B cell (primary cell): ENCODE results near the gene PIGA. TPM values are rescaled to one million over a fixed set of nuclear protein-coding genes. Genes with fewer than 3 reads are reported as not detected.

Source experiments
- ATAC-seq: fragments of 200-7000 bp; cut with Tn5 transposase; one replicate; pipeline ENCODE4 v1.10.0; 2021; ENCODE audit warnings: low read depth, mild to moderate bottlenecking, moderate number of reproducible peaks, moderate library complexity
- CTCF ChIA-PET: fragments of 350-600 bp; sonication (Branson Sonifier 250); formaldehyde crosslinking; loops from one replicate; lab custom pipeline; 2021; ENCODE audit warnings: antibody characterized with exemption, inconsistent platforms; lab: Charles Lee
- POLR2A ChIA-PET: fragments of 350-600 bp; sonication (Branson Sonifier 250); formaldehyde crosslinking; loops from one replicate; lab custom pipeline; 2021; ENCODE audit warnings: antibody characterized with exemption; lab: Charles Lee
- DNase-seq: peaks from one replicate; pipeline ENCODE4 v3.0.0; 2013
- H2AFZ ChIP-seq: 2 replicates; pipeline ENCODE4 v1.6.1; 2012; ENCODE audit warnings: mild to moderate bottlenecking, low read depth, low read length; ENCODE audit not compliant: insufficient read depth, poor library complexity, severe bottlenecking
- H3K27ac ChIP-seq, 2 donors: 1 replicate in 1 of 2; 2 replicates in 1 of 2; pipeline ENCODE4 v1.5.1; 2012 to 2013; ENCODE audit warnings: low read length in 2 of 2, mild to moderate bottlenecking in 2 of 2, moderate library complexity in 1 of 2
- H3K27me3 ChIP-seq, 4 experiments: fragments of 200-600 bp in 1 of 4; sonication (generic) in 1 of 4; replicated peaks in 1 of 4; 1 replicate in 2 of 4; 2 replicates in 2 of 4; pipeline versions ENCODE4 v1.6.1 to v1.7.0; 2013 to 2016; ENCODE audit warnings: low read length in 3 of 4, mild to moderate bottlenecking in 2 of 4, mixed read lengths in 1 of 4, moderate library complexity in 1 of 4; ENCODE audit not compliant: insufficient read depth in 4 of 4, control insufficient read depth in 3 of 4; ENCODE audit errors: control extremely low read depth in 1 of 4
- H3K36me3 ChIP-seq, 2 experiments: replicated peaks in 1 of 2; 1 replicate in 1 of 2; 2 replicates in 1 of 2; pipeline versions ENCODE4 v1.6.1 to v1.7.1; 2013; ENCODE audit warnings: low read length in 1 of 2; ENCODE audit not compliant: insufficient read depth in 2 of 2, control insufficient read depth in 1 of 2; ENCODE audit errors: control extremely low read depth in 1 of 2, extremely low read depth in 1 of 2
- H3K4me1 ChIP-seq, 2 donors: fragments of 200-600 bp in 1 of 2; sonication (generic) in 1 of 2; 1 replicate in 1 of 2; 2 replicates in 1 of 2; pipeline versions ENCODE4 v1.5.1 to v1.6.1; 2013 to 2017; ENCODE audit warnings: low read length in 2 of 2; ENCODE audit not compliant: control insufficient read depth in 2 of 2, insufficient read depth in 2 of 2
- H3K4me2 ChIP-seq: replicated peaks from 2 replicates; pipeline ENCODE3; 2012; ENCODE audit warnings: mild to moderate bottlenecking, low read depth, low read length; ENCODE audit not compliant: poor library complexity, severe bottlenecking
- H3K4me3 ChIP-seq, 5 experiments: fragments of 200-600 bp in 1 of 5; sonication (generic) in 1 of 5; 1 replicate in 3 of 5; 2 replicates in 2 of 5; pipeline versions ENCODE4 v1.5.1 to v1.7.0; 2011 to 2016; ENCODE audit warnings: low read length in 4 of 5, mild to moderate bottlenecking in 4 of 5, low read depth in 2 of 5, control low read depth in 1 of 5, moderate library complexity in 1 of 5; ENCODE audit not compliant: insufficient read depth in 1 of 5; ENCODE audit errors: control extremely low read depth in 1 of 5, extremely low read depth in 1 of 5
- H3K79me2 ChIP-seq: fragments of 200-600 bp; sonication (generic); one replicate; pipeline ENCODE4 v1.6.0; 2016; ENCODE audit warnings: low read length; ENCODE audit not compliant: control insufficient read depth, insufficient read depth
- H3K9ac ChIP-seq: fragments of 200-600 bp; sonication (generic); 2 replicates; pipeline ENCODE4 v1.6.1; 2017; ENCODE audit warnings: mild to moderate bottlenecking, low read length, moderate library complexity
- H3K9me3 ChIP-seq, 3 donors: one replicate each; pipeline versions ENCODE4 v1.6.1 to v1.7.1; 2013; ENCODE audit warnings: low read length in 2 of 3; ENCODE audit not compliant: control insufficient read depth in 2 of 3, insufficient read depth in 1 of 3; ENCODE audit errors: control extremely low read depth in 1 of 3
- H4K20me1 ChIP-seq: 2 replicates; pipeline ENCODE4 v1.6.0; 2012; ENCODE audit warnings: mild to moderate bottlenecking, low read length; ENCODE audit not compliant: insufficient read depth, control insufficient read depth, poor library complexity, severe bottlenecking
- H3K27ac Mint-ChIP-seq: one replicate; pipeline ENCODE4 v1.8.0; 2021; ENCODE audit warnings: mixed read lengths
- H3K27me3 Mint-ChIP-seq: one replicate; pipeline ENCODE4 v1.8.0; 2021; ENCODE audit warnings: mixed read lengths
- H3K4me1 Mint-ChIP-seq: one replicate; pipeline ENCODE4 v1.8.0; 2021; ENCODE audit warnings: mixed read lengths
- H3K4me3 Mint-ChIP-seq: one replicate; pipeline ENCODE4 v1.8.0; 2021; ENCODE audit warnings: mixed read lengths
- H3K9me3 Mint-ChIP-seq: one replicate; pipeline ENCODE4 v1.8.0; 2022; ENCODE audit warnings: mixed read lengths; ENCODE audit not compliant: insufficient read depth
- EZH2 ChIP-seq: IDR thresholded peaks from 2 replicates; pipeline ENCODE4 v1.6.1; 2012; ENCODE audit warnings: borderline replicate concordance, low read depth, mild to moderate bottlenecking, moderate library complexity, low read length; ENCODE audit not compliant: insufficient read depth, poor library complexity, severe bottlenecking
- WGBS: methylation state at CpG from one replicate; pipeline ENCODE4 v1.1.5; 2013; ENCODE audit warnings: missing lambda C conversion rate; ENCODE audit not compliant: insufficient coverage; 5-methylcytosine and 5-hydroxymethylcytosine counted together
- intact Hi-C: fragments of 100-400 bp; cut with micrococcal nuclease; formaldehyde crosslinking; loops from one replicate; pipeline ENCODE4 v1.10.0; 2022
- polyA plus RNA-seq: library from polyadenylated mRNA; depleted of rRNA; stranded (reverse); fragments of >200 nt; gene quantifications from 2 replicates; pipeline ENCODE4 v1.2.3, GENCODE V29; 2012
- total RNA-seq, 2 donors: library from RNA; stranded (reverse); fragments of 120-200 nt in 1 of 2; gene quantifications; 1 replicate in 1 of 2; 2 replicates in 1 of 2; pipeline versions ENCODE4 v1.2.3 to v1.2.4, GENCODE V29; 2013 to 2022
- TF ChIP-seq, protein P1 (sequence below): fragments of 200-600 bp; IDR thresholded peaks from one replicate; pipeline ENCODE4 v1.8.0; 2022; ENCODE audit warnings: antibody characterized with exemption, mild to moderate bottlenecking

Gene PIGA
- total and polyA plus RNA-seq, 2 donors (not counting 1 experiment from before 2014, with no cell fraction given), result 13.0 to 25.7 TPM

DNA sequence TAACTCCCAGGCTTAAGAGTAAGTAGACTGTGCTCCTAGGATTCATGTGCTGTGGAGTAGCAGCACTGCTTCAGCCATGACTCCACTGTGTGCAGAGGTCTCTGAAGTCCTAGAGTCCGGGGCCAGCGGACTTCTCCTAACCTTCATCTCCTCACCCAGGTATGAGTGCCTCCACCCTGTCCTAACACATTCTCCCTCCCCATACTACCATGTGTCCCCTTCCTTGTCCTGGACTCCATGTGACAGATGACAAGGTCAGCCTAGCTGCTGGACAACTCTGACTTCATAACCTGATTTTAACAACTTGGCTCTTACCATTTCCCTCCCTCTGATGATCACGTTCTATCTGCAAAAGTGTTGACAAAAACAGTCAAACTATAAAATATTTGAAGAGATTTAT lies 36.5 kb downstream of the PIGA start:
- Histone ChIP-seq H3K4me3 (no peak overlapping the region), H3K27me3 (no peaks in the 10 kb centered on the region), H2AFZ (no peak overlapping the region), H4K20me1 (no peaks in the 10 kb centered on the region), H3K36me3 (no peaks in the 10 kb centered on the region), H3K9me3 (no peaks in the 10 kb centered on the region), H3K9ac (no peak overlapping the region), H3K4me2 (no peak overlapping the region), H3K4me1 (no peaks in the 10 kb centered on the region), H3K79me2 (no peaks in the 10 kb centered on the region), H3K27ac (no peak overlapping the region)
- ChIA-PET POLR2A (no interaction called here), CTCF (interaction anchor here (0.8 kb wide), 1 partner anchor 13 kb away, joined by 3 read pairs; no protein-coding TSS in a partner anchor)
- no peak overlapping the region for H3K4me3 Mint-ChIP-seq
- intact Hi-C loops, result no loop called here
- H3K27ac Mint-ChIP-seq, result no peak overlapping the region
- WGBS, result 100% methylated on average over 1 of the region's 3 CpGs
- DNase-seq, result no peak
- TF ChIP-seq EZH2, result no peak
- TF ChIP-seq, protein P1, sequence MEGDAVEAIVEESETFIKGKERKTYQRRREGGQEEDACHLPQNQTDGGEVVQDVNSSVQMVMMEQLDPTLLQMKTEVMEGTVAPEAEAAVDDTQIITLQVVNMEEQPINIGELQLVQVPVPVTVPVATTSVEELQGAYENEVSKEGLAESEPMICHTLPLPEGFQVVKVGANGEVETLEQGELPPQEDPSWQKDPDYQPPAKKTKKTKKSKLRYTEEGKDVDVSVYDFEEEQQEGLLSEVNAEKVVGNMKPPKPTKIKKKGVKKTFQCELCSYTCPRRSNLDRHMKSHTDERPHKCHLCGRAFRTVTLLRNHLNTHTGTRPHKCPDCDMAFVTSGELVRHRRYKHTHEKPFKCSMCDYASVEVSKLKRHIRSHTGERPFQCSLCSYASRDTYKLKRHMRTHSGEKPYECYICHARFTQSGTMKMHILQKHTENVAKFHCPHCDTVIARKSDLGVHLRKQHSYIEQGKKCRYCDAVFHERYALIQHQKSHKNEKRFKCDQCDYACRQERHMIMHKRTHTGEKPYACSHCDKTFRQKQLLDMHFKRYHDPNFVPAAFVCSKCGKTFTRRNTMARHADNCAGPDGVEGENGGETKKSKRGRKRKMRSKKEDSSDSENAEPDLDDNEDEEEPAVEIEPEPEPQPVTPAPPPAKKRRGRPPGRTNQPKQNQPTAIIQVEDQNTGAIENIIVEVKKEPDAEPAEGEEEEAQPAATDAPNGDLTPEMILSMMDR, result no peak
- no peaks in the 10 kb centered on the region for H3K4me1 Mint-ChIP-seq
- no peaks in the 10 kb centered on the region for H3K27me3 Mint-ChIP-seq
- no peak for ATAC-seq
- H3K9me3 Mint-ChIP-seq, result no peaks in the 10 kb centered on the region

DNA sequence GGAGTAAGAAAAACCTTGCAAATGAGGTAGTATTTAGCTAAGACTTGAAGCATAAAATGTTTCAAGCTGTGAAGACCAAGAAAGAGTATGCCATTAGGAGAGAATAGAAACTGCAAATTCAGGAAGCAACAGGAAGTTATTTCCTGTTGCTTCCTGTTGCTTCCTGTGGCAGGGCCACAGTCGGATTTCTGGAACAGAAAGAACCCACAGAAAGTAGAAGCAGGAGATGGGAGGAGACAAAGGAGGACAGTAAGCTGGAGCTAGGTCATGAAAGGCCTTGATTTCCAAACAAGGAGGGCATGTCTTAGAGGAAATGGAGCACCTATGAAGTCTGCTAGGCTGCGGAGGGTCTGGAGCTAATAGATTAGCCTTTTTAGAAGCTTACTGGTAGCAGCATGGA lies 37.1 kb downstream of the PIGA start:
- WGBS, result 100% methylated on average over 1 of the region's 2 CpGs
- no peaks in the 10 kb centered on the region for H3K9me3 Mint-ChIP-seq
- no peak overlapping the region for H3K4me3 Mint-ChIP-seq
- H3K4me1 ChIP-seq, result no peaks in the 10 kb centered on the region
- TF ChIP-seq, protein P1, result no peak
- TF ChIP-seq EZH2, result no peak
- H3K9ac ChIP-seq, result no peak overlapping the region
- no peak overlapping the region for H3K27ac Mint-ChIP-seq
- no peaks in the 10 kb centered on the region for H3K9me3 ChIP-seq
- H4K20me1 ChIP-seq, result no peaks in the 10 kb centered on the region
- ATAC-seq (no peak), DNase-seq (no peak)
- H3K36me3 ChIP-seq, result no peaks in the 10 kb centered on the region
- H3K79me2 ChIP-seq, result no peaks in the 10 kb centered on the region
- H3K4me1 Mint-ChIP-seq, result no peaks in the 10 kb centered on the region
- no peak overlapping the region for H3K27ac ChIP-seq
- H2AFZ ChIP-seq, result no peak overlapping the region
- no peaks in the 10 kb centered on the region for H3K27me3 ChIP-seq
- no peaks in the 10 kb centered on the region for H3K27me3 Mint-ChIP-seq
- ChIA-PET CTCF (interaction anchor here (0.8 kb wide), 1 partner anchor 13 kb away, joined by 3 read pairs; no protein-coding TSS in a partner anchor), POLR2A (no interaction called here)
- no peak overlapping the region for H3K4me3 ChIP-seq
- intact Hi-C loops, result no loop called here
- no peak overlapping the region for H3K4me2 ChIP-seq
